GM21447 (cell line): ENCODE results near the gene PIAS2.
"Not testable (repeated sequence)": the region's sequence is repeated elsewhere in the genome, so short reads cannot be mapped to it uniquely, and the experiment has no call there.

Experiments used
- ATAC-seq: cut with Tn5 transposase; IDR thresholded peaks from one replicate; pipeline ENCODE4 v1.9.1; 2021; ENCODE audit not compliant: unreplicated experiment

The PIAS2 gene, protein sequence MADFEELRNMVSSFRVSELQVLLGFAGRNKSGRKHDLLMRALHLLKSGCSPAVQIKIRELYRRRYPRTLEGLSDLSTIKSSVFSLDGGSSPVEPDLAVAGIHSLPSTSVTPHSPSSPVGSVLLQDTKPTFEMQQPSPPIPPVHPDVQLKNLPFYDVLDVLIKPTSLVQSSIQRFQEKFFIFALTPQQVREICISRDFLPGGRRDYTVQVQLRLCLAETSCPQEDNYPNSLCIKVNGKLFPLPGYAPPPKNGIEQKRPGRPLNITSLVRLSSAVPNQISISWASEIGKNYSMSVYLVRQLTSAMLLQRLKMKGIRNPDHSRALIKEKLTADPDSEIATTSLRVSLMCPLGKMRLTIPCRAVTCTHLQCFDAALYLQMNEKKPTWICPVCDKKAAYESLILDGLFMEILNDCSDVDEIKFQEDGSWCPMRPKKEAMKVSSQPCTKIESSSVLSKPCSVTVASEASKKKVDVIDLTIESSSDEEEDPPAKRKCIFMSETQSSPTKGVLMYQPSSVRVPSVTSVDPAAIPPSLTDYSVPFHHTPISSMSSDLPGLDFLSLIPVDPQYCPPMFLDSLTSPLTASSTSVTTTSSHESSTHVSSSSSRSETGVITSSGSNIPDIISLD

DNA sequence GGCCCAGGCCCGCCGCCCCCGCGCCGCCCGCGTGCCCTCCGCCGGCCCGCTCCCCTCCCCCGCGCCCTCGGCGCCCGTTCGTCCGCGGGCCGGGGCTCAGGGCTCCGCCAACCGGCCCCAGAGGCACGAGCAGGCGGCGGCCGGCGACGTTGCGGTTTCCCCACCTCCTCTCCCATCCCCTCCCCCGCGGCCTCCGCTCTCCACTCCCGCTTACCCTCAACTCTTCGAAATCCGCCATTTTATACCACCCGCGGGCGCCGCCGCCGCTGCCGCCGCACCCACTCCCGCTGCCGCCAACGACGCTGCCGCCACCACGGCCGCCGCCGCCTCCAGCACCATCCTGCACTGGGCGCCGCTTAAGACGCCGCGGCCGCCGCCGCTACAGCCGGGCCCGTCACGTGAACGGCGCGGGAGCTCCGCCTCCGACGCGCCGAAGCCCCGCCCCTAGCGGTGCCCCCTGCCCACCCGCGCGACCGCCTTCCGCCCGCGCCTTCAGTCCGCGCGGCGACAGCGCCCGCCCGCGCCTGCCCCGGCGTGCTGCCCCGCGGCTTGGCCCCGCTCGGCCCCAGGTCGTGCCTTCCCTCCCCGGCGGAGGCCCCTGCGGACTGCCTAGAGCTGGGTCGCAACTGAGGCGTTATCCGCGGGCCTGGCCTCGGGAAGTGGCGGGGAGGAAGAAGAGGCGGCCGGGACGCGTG is at the start of gene PIAS2, which contains the start of gene KATNAL2:
Gene PIAS2 (minus strand): TSS at position 400 of the 695 bp plus-strand sequence. CDS start 162 bp downstream, at position 238.
Gene KATNAL2 (plus strand): TSS at position 495 of the 695 bp plus-strand sequence. CDS start 29,271 bp downstream, outside the sequence.
- peak; percentile 81 for ATAC-seq

DNA sequence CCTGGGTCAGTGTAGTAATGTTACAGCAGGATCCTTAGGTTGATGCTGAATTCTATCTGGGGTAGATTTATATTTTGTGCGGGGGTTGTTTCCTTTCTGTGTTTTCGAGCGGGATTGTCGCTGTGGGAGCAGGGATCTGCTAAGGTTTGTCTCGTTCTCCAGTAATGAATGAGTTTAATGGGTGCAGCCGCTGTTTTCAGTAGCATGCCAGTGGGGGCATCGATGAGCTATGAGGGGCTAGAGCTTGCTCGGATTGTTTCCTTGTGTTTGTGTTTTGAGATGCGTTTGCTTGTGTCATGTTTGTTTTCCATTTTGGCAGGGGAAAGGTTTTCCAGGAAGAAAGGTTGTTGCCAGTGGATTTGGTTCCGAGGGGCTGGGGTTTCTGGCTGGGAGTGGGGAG is 49.0 kb upstream of the PIAS2 start:
- not testable (repeated sequence) for ATAC-seq

DNA sequence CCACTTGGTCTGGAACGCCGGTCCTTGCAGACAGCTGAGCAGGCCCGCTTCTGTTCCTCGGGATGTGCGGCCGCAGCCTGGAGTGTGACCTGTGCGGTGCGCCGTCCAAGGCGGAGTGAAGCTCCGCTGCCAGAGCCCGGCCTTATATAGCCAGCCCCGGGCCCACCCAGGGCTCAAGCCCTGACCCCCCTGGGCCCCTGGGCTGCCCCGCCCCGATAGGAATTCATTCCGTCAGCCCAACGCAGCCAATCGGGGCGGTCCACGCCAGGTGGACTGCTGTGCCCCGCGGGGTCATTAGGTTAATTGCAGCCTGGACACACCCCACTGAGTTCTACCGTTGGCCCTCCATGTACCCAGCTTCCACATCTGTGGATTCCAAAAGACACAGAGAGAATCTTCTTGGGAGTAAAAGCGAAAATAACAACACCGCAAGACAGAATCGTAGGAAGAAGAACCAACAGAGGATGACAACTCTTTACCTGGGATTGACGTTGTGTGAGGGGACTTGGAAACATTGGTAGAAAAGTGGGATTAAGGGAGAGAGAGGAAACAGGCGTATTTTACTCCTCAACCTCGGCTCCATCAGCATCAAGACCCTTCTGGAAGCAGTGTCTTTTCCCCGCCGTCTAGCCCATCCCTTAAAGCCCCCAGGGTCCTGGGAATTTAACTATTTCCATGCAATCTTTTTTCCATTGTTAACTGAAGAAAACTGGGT is 47.4 kb upstream of the PIAS2 start:
- ATAC-seq: not testable (repeated sequence)

GRCh38 chr18:46963656-46964578 is 46.6 kb upstream of the PIAS2 start:
- ATAC-seq: not testable (repeated sequence)

DNA sequence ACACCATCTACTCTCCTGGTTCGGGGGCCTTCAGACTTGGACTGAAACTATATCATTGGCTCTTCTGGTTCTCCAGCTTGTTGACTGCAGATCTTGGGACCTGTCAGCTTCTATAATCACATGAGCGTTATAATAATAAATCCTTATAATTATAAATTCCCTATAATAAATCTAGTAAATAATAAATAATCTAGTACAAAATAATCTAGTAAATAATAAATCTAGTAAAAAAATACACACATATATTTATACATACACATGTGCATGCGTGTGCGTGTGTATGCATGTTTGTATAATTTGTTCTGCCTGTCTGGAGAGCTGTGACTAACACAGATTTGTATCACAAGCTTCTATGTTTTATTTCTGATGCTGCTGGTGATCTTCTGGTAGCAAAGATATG is 40.9 kb upstream of the PIAS2 start:
- no peak for ATAC-seq

DNA sequence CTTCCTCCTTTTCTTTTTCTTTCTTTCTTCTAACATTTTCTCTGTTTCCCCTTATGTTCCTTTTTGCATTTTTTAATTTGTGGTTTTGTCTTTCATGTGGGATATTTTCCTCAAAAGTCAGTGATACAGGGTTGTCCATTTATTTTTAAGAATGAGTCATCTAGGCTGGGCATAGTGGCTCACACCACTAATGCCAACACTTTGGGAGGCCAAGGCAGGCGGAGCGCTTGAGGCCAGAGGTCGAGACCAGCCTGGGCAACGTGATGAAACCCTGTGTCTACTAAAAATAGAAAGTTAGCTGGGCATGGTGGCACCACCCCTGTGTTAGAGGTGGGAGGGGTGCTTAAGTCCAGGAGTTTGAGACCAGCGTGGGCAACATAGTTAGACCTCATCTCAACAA is 35.9 kb upstream of the PIAS2 start:
- no peak for ATAC-seq

DNA sequence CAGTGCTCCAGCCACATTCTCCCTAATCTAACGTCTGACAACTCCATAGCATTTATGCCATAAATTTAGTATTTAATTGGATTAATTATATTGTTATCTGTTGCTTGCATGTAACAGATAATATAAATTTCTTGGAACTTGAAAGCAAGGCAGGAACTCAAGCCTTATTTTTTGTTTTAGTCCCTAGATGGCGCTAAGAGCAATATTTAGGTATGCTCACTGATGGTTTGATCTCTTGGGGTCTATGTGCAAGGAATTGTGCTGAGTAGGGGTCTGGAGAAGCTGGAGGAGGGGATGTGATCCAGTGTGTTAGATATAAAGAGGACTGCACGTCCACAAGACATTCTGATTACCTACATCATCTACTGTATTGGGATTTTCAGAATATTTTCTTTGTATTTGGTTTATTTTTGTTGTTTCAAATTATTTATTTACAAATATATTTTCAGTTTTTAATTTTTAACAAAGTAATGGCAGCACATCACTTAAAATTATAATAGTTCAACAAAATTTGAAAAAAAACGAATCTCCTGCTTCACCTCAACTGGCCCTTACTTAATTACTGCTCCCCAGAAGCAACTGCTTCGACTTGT is 32.9 kb upstream of the PIAS2 start:
- no peak for ATAC-seq

DNA sequence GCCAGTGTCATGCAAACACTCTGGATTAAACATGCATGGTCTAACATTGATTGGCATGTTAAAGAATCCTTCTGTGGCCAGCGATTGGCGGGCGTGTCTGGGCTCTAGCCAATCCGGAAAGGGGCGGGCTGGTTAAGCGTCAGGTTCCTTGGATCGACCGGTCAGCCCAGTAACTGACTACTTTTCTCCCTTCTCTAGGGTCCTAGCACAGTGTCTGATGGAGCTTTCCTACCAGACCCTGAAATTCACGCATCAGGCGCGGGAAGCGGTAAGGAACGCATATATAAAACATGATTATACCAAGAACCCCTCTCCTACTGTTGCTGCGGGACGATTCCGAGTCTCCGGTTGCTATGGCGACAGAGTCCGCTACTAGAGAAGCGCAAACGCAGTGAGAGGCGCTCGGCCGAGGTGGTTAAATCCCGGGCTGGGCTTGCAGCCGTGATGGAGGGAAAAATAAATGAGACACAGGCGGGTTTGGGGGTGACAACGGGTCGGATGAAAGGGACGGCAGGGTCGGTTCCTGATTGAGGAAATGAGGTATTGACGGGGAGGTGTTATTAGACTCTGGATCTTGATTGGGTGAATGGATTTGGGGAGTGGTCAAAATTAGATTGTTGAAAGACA is 29.5 kb upstream of the PIAS2 start:
- ATAC-seq: peak; percentile 94

DNA sequence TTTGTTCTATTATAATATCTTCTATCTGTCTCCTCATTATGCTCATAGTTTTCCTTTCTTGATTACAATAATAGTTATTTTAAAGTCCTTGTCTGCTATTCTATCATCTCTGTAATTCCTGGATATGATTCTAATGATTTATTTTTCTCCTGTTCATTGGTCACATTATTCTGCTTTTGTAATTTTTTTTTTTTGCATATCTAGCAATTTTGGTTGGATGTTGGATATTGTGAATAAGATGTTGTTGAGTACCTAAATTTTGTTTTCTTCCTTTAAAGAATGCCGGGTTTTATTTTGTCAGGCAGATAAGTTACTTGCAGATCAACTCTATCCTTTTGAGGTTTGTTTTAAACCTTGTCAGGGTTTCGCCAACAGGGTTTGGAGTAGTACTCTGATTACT is 25.3 kb upstream of the PIAS2 start:
- no peak for ATAC-seq

GRCh38 chr18:46939998-46940571 is 22.8 kb upstream of the PIAS2 start:
- ATAC-seq: no peak

DNA sequence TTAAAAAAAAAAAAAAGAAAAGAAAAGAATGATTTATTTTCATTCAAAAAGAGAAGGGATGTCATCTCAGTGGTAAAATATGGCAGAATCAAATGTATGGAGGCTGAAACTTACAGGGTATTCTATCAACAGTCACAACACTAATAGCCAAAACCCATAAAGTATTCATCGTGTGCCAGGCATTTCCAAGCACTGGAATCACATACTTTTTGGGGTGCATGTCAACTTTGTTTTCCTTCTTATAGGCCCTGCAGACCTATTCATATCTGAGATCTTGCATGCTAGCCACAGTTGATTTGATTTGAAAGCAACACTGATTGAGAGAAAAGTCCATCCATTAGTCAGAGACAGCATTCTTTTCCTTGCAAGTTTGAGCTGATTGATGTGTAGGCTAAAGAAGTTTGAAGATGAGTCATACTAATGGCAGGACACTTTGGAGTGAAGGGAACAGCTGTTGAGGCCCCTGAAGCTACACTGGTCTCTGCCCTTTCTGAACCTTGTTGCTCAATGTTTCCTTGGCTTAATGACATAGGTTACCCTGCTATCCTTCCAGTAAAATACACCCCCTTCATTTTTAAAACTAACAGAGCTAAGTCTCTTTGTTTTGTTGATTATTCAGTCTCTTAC is 22.1 kb upstream of the PIAS2 start:
- ATAC-seq: no peak

GRCh38 chr18:46920653-46921052 is 3.3 kb upstream of the PIAS2 start:
- no peak for ATAC-seq

DNA sequence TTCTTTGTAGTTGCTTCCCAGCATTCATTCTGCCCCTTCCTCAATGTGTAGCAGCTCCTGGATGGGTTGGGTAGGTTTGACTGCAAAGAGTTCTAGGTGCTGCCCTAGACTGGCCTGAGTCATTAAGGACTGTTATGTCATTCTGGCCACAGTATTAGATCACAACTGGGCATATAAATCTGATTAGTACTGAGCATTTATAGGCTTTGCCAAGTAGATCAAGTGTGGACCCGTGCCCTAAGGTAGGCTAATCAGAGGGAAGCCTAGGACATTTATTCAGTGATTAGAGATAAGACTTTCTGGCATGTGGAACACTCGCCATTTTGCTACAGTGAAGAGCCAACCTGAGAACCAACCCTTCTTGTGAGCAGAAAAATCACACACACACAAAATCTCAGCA is 2.8 kb upstream of the PIAS2 start:
- no peak for ATAC-seq

GRCh38 chr18:46917803-46918600 is 695 bp upstream of the PIAS2 start:
- peak; percentile 9 for ATAC-seq

DNA sequence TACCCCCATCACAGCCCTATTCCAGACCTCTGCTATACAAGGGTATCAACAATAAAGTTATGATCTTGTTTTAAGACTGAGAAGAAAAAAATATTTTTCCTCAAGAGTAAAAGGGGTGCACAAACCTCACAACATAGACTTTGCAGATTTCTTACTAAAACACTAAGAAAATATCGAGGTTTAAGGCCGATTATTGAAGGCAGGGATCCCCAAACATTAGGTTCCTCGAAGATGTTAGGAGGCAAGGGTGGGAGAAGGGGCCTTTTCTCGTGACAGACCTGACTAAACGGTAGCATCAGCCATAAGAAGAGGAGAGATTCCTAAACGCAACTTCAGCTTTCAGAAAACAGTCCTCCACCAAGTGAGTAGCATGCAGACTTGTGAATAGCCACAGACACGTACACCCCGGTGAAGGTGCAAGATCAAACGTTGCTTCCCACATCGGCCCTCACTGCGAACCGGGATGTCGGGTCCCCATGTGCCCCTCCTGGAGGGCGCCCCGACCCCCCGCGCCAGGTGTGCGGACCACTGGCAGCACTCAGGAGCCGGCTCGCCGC is 678 bp downstream of the PIAS2 start:
- no peak for ATAC-seq

GRCh38 chr18:46915800-46916550 is 1.3 kb downstream of the PIAS2 start:
- no peak for ATAC-seq

- no peak for ATAC-seq
Measured at GRCh38 chr18:46910856-46911255, 6.5 kb downstream of the PIAS2 start.
